ENCODE data around the gene MALAT1. TPM values are rescaled to one million over a fixed set of nuclear protein-coding genes. Genes with fewer than 3 reads are reported as not detected.

The MALAT1 gene
- total and polyA plus RNA-seq, 2 of the 13 experiments (the other 11 are each of a cell fraction or from before 2014, with no cell fraction given): 143 to 1,237 TPM

GRCh38 chr11:65499713-65500386 is 1.0 kb downstream of the MALAT1 start (continued):
- TF ChIP-seq RBM39 (IDR thresholded peaks at IDR 0.05; ENCODE audit: low read depth, low read length, poor library complexity, severe bottlenecking) (peak; percentile 47), ZNF639 (CRISPR knock-in tag; conservative IDR thresholded peaks at IDR 0.05) (no peak), ZNF564 (CRISPR knock-in tag; IDR thresholded peaks at IDR 0.05) (no peak), ADNP (CRISPR knock-in tag; IDR thresholded peaks at IDR 0.05) (no peak), ZNF382 (CRISPR knock-in tag; IDR thresholded peaks at IDR 0.05; ENCODE audit: borderline replicate concordance) (no peak), ZNF710 (CRISPR knock-in tag; IDR thresholded peaks at IDR 0.05; ENCODE audit: borderline replicate concordance) (no peak), ZBTB25 (CRISPR knock-in tag; IDR thresholded peaks at IDR 0.05) (no peak), ZNF280D (CRISPR knock-in tag; IDR thresholded peaks at IDR 0.05) (no peak), SRSF4 (IDR thresholded peaks at IDR 0.05; ENCODE audit: low read depth, low read length, poor library complexity, severe bottlenecking) (peak; percentile 26), ZNF335 (CRISPR knock-in tag; IDR thresholded peaks at IDR 0.05) (no peak), IKZF5 (CRISPR knock-in tag; IDR thresholded peaks at IDR 0.05) (no peak), GABPA (IDR thresholded peaks at IDR 0.05; ENCODE audit: low read depth, low read length) (no peak), GABPA (CRISPR knock-in tag; IDR thresholded peaks at IDR 0.05; ENCODE audit: low read depth) (no peak), FUBP1 (CRISPR knock-in tag; IDR thresholded peaks at IDR 0.05; ENCODE audit: borderline replicate concordance) (no peak), ZFP62 (CRISPR knock-in tag; IDR thresholded peaks at IDR 0.05) (no peak), ZNF263 (CRISPR knock-in tag; IDR thresholded peaks at IDR 0.05) (no peak), NPAS2 (CRISPR knock-in tag; IDR thresholded peaks at IDR 0.05; ENCODE audit: borderline replicate concordance) (no peak), TEAD3 (CRISPR knock-in tag; optimal IDR thresholded peaks at IDR 0.05; ENCODE audit: borderline replicate concordance) (no peak), KDM5A (IDR thresholded peaks at IDR 0.05; ENCODE audit: borderline replicate concordance, low read length) (0 out of 2 replicates have a peak, but pooled peaks have one; percentile 7)

Data from HepG2 (cell line).